Colonic mucosa (tissue), 4 donors: ENCODE data around the gene SMIM24. TPM values are rescaled to one million over a fixed set of nuclear protein-coding genes. Genes with fewer than 3 reads are reported as not detected.
"Not testable (repeated sequence)": the region's sequence is repeated elsewhere in the genome, so short reads cannot be mapped to it uniquely, and the experiment has no call there.

Experiments
- DNase-seq: peaks from one replicate; pipeline ENCODE4 v3.0.0-alpha.2; 2020
- H3K27ac ChIP-seq: fragments of 200-600 bp; one replicate; pipeline ENCODE4 v1.8.0; 2021
- H3K27me3 ChIP-seq: fragments of 200-600 bp; one replicate; pipeline ENCODE4 v1.8.0; 2021
- H3K36me3 ChIP-seq: fragments of 200-600 bp; one replicate; pipeline ENCODE4 v1.8.0; 2021
- H3K4me1 ChIP-seq: fragments of 200-600 bp; one replicate; pipeline ENCODE4 v1.8.0; 2021; ENCODE audit warnings: mild to moderate bottlenecking
- H3K4me3 ChIP-seq: fragments of 200-600 bp; one replicate; pipeline ENCODE4 v1.8.0; 2021
- H3K9ac ChIP-seq, 2 donors: one replicate each; pipeline ENCODE4 v1.7.0; 2013; ENCODE audit warnings: control low read depth in 2 of 2, low read depth in 2 of 2, low read length in 2 of 2
- H3K9me3 ChIP-seq: fragments of 200-600 bp; one replicate; pipeline ENCODE4 v1.8.0; 2021
- intact Hi-C: fragments of 100-400 bp; cut with DNase I; formaldehyde crosslinking; loops from one replicate; pipeline ENCODE4 v1.14.1; 2022
- total RNA-seq, 2 donors: library from RNA; stranded (reverse); fragmentation: NEBNext Ultra II Directional in 1 of 2; extraction: Animal tissue kit (Norgen Biotek cat#: 25700) in 1 of 2; gene quantifications; one replicate each; pipeline ENCODE4 v1.2.1, GENCODE V29; 2021
- TF ChIP-seq, protein P1 (sequence below): fragments of 200-600 bp; IDR thresholded peaks from one replicate; pipeline ENCODE4 v1.8.0; 2022; ENCODE audit warnings: antibody characterized with exemption, mild to moderate bottlenecking
- donor health status: healthy.
- donor health status: DM: no; HTN: no; CAD: no.
- donor health status: DM: no; HTN: no; CAD: no.

Gene SMIM24
- 10 to 100 TPM; 16.1 to 59.0 TPM for total RNA-seq

GRCh38 chr19:3480383-3481091 lies at the start of gene SMIM24:
Gene SMIM24 (minus strand): TSS chr19:3480525. CDS start chr19:3480463, 62 bp downstream.
- Histone ChIP-seq H3K4me3 (peak within 1 kb of the TSS; percentile 23), H3K27ac (no peak within 1 kb of the TSS), H3K9ac (peak within 1 kb of the TSS in 1 of 2 donors; percentile 31), H3K9me3 (no peaks in the 10 kb centered on the region), H3K4me1 (peaks cover 3% of the 10 kb centered on the region), H3K36me3 (no peaks in the 10 kb centered on the region), H3K27me3 (no peaks in the 10 kb centered on the region)
- peak; percentile 84 for DNase-seq
- TF ChIP-seq, protein P1, sequence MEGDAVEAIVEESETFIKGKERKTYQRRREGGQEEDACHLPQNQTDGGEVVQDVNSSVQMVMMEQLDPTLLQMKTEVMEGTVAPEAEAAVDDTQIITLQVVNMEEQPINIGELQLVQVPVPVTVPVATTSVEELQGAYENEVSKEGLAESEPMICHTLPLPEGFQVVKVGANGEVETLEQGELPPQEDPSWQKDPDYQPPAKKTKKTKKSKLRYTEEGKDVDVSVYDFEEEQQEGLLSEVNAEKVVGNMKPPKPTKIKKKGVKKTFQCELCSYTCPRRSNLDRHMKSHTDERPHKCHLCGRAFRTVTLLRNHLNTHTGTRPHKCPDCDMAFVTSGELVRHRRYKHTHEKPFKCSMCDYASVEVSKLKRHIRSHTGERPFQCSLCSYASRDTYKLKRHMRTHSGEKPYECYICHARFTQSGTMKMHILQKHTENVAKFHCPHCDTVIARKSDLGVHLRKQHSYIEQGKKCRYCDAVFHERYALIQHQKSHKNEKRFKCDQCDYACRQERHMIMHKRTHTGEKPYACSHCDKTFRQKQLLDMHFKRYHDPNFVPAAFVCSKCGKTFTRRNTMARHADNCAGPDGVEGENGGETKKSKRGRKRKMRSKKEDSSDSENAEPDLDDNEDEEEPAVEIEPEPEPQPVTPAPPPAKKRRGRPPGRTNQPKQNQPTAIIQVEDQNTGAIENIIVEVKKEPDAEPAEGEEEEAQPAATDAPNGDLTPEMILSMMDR, result no peak
- intact Hi-C loops, result no loop called here

DNA sequence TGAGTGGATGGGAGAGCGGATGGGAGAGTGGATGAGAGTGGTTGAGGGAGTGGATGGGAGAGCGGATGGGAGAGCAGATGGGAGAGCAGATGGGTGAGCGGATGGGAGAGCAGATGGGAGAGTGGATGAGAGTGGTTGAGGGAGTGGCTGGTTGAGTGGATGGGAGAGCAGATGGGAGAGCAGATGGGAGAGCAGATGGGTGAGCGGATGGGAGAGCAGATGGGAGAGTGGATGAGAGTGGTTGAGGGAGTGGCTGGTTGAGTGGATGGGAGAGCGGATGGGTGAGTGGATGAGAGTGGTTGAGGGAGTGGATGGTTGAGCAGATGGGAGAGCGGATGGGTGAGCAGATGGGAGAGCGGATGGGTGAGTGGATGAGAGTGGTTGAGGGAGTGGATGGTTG lies 49.0 kb upstream of the SMIM24 start:
- intact Hi-C loops, H3K9ac ChIP-seq, H3K4me1 ChIP-seq, H3K4me3 ChIP-seq, H3K27me3 ChIP-seq, H3K27ac ChIP-seq, H3K9me3 ChIP-seq, DNase-seq: not testable (repeated sequence)
- H3K36me3 ChIP-seq, result peaks cover 36% of the 10 kb centered on the region

- Histone ChIP-seq H3K4me1 (no peaks in the 10 kb centered on the region), H3K9ac (no peak overlapping the region), H3K27ac (no peak overlapping the region), H3K9me3 (no peaks in the 10 kb centered on the region), H3K36me3 (peaks cover 38% of the 10 kb centered on the region), H3K4me3 (no peak overlapping the region), H3K27me3 (no peaks in the 10 kb centered on the region)
- TF ChIP-seq, protein P1, result no peak
- intact Hi-C loops, result no loop called here
- DNase-seq, result no peak
Measured at GRCh38 chr19:3528539-3529211, 48.4 kb upstream of the SMIM24 start.

GRCh38 chr19:3528080-3528479 lies 47.8 kb upstream of the SMIM24 start:
- TF ChIP-seq, protein P1, result no peak
- no peaks in the 10 kb centered on the region for H3K4me1 ChIP-seq
- no peak overlapping the region for H3K9ac ChIP-seq
- H3K27ac ChIP-seq, result no peak overlapping the region
- DNase-seq, result no peak
- H3K27me3 ChIP-seq, result no peaks in the 10 kb centered on the region
- no peaks in the 10 kb centered on the region for H3K9me3 ChIP-seq
- intact Hi-C loops, result no loop called here
- H3K4me3 ChIP-seq, result no peak overlapping the region
- peaks cover 38% of the 10 kb centered on the region for H3K36me3 ChIP-seq

DNA sequence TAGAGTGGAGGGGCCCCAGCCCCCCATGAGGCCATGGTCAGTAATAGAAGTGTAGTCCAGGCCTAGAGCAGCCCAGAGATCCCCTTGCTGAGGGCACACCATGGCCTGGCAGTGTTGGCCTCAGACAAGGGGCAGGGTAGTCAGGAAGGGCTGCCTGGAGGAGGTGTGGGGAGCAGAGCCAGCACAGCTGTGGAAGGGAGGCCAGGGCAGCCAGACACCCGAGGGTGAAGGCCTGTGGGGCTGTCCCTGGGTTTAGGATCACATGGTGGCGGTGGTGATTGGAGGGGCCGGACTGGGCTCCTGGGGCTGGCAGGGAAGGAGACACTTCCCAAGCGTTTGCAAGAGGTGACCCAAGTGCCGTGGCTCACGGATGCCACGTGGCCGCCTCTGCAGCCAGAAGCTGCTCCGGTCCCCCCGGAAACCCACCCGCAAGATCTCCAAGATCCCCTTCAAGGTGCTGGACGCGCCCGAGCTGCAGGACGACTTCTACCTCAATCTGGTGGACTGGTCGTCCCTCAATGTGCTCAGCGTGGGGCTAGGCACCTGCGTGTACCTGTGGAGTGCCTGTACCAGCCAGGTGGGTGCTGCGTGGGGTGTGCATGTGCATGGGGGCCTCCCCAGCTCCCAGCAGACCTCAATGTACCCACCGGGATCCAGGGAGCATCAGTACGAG lies 47.0 kb upstream of the SMIM24 start:
- Histone ChIP-seq H3K27me3 (no peaks in the 10 kb centered on the region), H3K27ac (no peak overlapping the region), H3K36me3 (peaks cover 32% of the 10 kb centered on the region), H3K4me1 (no peaks in the 10 kb centered on the region), H3K9ac (no peak overlapping the region), H3K9me3 (no peaks in the 10 kb centered on the region), H3K4me3 (no peak overlapping the region)
- intact Hi-C loops, result no loop called here
- no peak for DNase-seq
- TF ChIP-seq, protein P1, result no peak
